Lung (tissue), 12 donors: ENCODE measurements around the gene FGF19. TPM values are rescaled to one million over a fixed set of nuclear protein-coding genes. Genes with fewer than 3 reads are reported as not detected.

Experiments used
- ATAC-seq: fragments of 200-7000 bp; cut with Tn5 transposase; one replicate; pipeline ENCODE4 v1.9.1; 2020; ENCODE audit warnings: moderate number of reproducible peaks; ENCODE audit not compliant: insufficient read depth, low FRiP score
- DNase-seq, 3 donors: peaks; one replicate each; pipeline ENCODE4 v3.0.0-alpha.2; 2013 to 2017
- H3K27ac ChIP-seq, 2 donors: one replicate each; pipeline ENCODE4 v1.5.1; 2013; ENCODE audit warnings: mild to moderate bottlenecking in 2 of 2, moderate library complexity in 2 of 2, control low read depth in 1 of 2, inconsistent platforms in 1 of 2, low read depth in 1 of 2, low read length in 1 of 2
- H3K27me3 ChIP-seq, 3 donors: one replicate each; pipeline ENCODE4 v1.5.1; 2013; ENCODE audit warnings: low read length in 2 of 3; ENCODE audit not compliant: control insufficient read depth in 3 of 3, insufficient read depth in 3 of 3
- H3K36me3 ChIP-seq, 4 donors: one replicate each; pipeline ENCODE4 v1.5.1; 2013; ENCODE audit warnings: low read length in 4 of 4, mild to moderate bottlenecking in 1 of 4, moderate library complexity in 1 of 4; ENCODE audit not compliant: control insufficient read depth in 4 of 4, insufficient read depth in 4 of 4
- H3K4me1 ChIP-seq, 5 donors: one replicate each; pipeline ENCODE4 v1.5.1; 2013; ENCODE audit warnings: low read length in 5 of 5, mild to moderate bottlenecking in 2 of 5, moderate library complexity in 1 of 5; ENCODE audit not compliant: control insufficient read depth in 5 of 5, insufficient read depth in 5 of 5
- H3K4me3 ChIP-seq: one replicate; pipeline ENCODE4 v1.5.1; 2013; ENCODE audit warnings: mild to moderate bottlenecking, control low read depth, moderate library complexity
- H3K9ac ChIP-seq, 2 donors: one replicate each; pipeline ENCODE4 v1.5.1; 2013; ENCODE audit warnings: low read length in 2 of 2, control low read depth in 1 of 2; ENCODE audit not compliant: insufficient read depth in 1 of 2
- H3K9me3 ChIP-seq, 4 donors: one replicate each; pipeline ENCODE4 v1.5.1; 2013; ENCODE audit warnings: low read length in 3 of 4, mild to moderate bottlenecking in 1 of 4, moderate library complexity in 1 of 4; ENCODE audit not compliant: control insufficient read depth in 4 of 4, insufficient read depth in 3 of 4
- WGBS, 2 donors: extraction: QIAGEN DNeasy Blood & Tissue Kit; methylation state at CpG; one replicate each; pipeline ENCODE4 v1.1.7; 2013; 5-methylcytosine and 5-hydroxymethylcytosine counted together
- polyA plus RNA-seq, 2 donors: library from polyadenylated mRNA; stranded (reverse); fragments of 200-250 nt; gene quantifications; one replicate each; pipeline ENCODE4 v1.2.1, GENCODE V29; 2013
- total RNA-seq, 2 donors: library from RNA; depleted of rRNA in 1 of 2; stranded (reverse); fragments of >200 nt in 1 of 2; gene quantifications; one replicate each; pipeline ENCODE4 v1.2.1, GENCODE V29; 2014 to 2021
- TF ChIP-seq, protein P1 (sequence below): IDR thresholded peaks from 2 replicates; pipeline ENCODE4 v1.5.1; 2012; ENCODE audit warnings: mild to moderate bottlenecking; ENCODE audit errors: control extremely low read depth, extremely low read depth
- donor health status: control.
- donor health status: control.
- donor health status: Bipolar disorder and iron deficiency.
- donor health status: healthy.
- donor health status: DM: yes; HTN: yes; CAD: no.

The FGF19 gene
- total and polyA plus RNA-seq, 4 donors: 0.09 TPM; not detected in 3

DNA sequence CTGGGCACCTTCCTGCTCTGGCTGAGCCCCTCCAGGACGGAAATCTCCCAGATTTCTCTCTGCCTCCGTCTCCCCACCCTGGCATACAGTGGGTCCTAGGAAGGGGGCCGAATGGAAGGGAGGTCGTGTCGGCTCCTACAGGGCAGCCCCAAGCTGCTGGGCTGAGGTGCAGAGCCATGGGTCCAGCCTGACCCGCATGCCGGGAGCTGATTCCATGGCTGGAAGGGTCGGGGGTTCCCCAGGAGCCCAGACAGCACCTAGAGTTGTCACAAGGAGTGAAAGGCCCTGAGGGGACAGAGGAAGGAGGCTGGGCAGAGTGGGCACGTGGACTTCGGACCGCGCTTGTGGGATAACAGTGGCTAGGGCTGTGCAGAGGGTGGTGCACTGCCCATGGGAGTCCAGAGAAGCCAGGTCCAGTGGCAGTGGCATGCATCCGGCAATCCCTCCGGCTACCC is 46.3 kb downstream of the FGF19 start:
- TF ChIP-seq, protein P1, sequence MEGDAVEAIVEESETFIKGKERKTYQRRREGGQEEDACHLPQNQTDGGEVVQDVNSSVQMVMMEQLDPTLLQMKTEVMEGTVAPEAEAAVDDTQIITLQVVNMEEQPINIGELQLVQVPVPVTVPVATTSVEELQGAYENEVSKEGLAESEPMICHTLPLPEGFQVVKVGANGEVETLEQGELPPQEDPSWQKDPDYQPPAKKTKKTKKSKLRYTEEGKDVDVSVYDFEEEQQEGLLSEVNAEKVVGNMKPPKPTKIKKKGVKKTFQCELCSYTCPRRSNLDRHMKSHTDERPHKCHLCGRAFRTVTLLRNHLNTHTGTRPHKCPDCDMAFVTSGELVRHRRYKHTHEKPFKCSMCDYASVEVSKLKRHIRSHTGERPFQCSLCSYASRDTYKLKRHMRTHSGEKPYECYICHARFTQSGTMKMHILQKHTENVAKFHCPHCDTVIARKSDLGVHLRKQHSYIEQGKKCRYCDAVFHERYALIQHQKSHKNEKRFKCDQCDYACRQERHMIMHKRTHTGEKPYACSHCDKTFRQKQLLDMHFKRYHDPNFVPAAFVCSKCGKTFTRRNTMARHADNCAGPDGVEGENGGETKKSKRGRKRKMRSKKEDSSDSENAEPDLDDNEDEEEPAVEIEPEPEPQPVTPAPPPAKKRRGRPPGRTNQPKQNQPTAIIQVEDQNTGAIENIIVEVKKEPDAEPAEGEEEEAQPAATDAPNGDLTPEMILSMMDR: no peak
- ATAC-seq: no peak
- Histone ChIP-seq H3K36me3 (peaks cover 0 to 9% (median 3%) of the 10 kb centered on the region in 4 donors), H3K27ac (no peak overlapping the region), H3K9ac (no peak overlapping the region), H3K9me3 (no peaks in the 10 kb centered on the region), H3K4me3 (no peak overlapping the region), H3K4me1 (peaks cover 0 to 17% (median 4%) of the 10 kb centered on the region in 5 donors), H3K27me3 (no peaks in the 10 kb centered on the region)
- DNase-seq: no peak
- WGBS, 2 donors: 93 to 94% methylated on average over 14 of the region's 14 CpGs

DNA sequence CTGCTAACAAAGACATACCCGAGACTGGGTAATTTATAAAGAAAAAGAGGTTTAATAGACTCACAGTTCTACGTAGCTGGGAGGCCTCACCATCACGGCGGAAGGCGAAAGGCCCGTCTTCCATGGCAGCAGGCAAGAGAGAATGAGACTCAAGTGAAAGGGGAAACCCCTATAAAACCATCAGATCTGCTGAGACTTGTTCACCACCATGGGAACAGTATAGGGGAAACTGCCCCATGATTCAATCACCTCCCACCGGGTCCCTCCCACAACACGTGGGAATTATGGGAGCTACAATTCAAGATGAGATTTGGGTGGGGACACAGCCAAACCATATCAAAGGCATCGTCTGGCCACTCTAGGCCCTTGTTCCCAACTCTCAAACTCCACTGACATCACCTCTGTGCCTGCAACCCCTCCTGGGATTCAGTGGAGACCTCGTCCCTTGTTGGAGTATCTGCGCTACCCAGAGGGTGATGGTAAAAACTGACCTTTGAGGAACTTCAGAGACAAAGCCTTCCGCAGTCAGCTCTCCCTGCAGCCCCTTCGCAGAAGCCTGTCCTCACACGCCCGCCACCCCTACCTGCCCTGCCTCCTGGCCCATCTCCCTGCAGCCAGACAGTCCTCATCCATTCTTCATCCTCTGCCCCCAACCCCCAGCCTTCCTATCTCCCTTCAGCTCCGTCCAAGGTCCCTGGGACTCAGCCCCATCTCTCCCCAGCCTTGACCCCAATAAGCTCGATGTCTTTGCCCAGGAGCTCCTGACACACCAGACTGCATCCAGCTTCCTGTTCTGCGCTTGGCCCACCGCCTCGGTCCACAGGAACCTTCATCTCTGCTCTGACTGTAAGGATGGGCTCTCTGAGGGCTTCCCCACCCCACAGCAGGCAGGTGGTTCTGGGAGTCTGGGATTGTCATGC is 47.0 kb downstream of the FGF19 start:
- WGBS, 2 donors: 87% methylated on average over 20 of the region's 20 CpGs
- Histone ChIP-seq H3K4me1 (peaks cover 0 to 17% (median 4%) of the 10 kb centered on the region in 5 donors), H3K27me3 (no peaks in the 10 kb centered on the region), H3K9me3 (no peaks in the 10 kb centered on the region), H3K9ac (no peak overlapping the region), H3K4me3 (no peak overlapping the region), H3K27ac (no peak overlapping the region), H3K36me3 (peaks cover 0 to 12% (median 6%) of the 10 kb centered on the region in 4 donors)
- TF ChIP-seq, protein P1: no peak
- no peak for ATAC-seq
- DNase-seq: no peak

DNA sequence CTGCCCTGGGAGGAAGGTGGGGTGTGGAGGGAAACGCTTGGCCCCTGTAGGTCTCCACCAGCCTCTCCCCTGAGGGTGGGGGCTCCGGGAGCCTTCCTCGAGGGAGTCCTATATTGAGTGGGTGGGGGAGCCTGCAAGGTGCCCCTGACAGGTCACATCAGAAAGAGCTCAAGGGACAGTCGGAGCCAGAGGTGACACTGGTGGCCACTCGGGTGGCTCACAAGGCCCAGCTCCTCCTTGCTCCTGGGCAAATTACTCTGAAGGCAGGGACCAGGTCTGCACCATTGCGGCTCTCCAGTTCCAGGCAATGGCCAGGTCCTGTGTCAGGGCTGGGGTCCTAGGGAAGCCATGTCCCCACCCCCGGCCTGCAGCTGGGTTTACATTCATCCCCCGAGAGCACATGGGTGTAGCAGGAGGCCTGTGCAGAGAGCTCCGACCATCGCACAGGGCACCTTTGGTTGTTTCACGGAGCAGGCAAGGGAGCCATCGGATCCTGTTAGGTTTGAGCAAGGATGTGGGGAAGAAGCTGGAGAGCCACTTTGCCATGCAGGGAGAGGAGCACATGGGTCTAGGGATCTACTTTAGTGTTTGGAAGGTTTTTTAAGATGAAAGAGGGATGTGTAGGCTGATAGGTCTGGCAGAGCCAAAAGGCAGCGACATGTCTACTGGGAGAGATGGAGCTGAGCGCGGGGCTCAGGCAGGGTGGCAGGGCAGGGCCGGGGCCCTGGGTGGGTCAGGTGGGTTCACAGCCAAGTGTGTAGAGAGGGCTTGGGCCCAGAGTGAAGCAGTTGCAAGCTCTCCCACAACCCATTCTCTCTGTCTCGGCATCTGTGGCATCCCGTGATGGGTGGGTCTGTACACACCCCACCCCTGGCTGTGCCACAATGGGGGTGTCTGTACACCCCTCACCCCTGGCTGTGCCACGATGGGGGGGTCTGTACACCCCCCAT is 48.1 kb downstream of the FGF19 start:
- H3K4me3 ChIP-seq: no peak overlapping the region
- WGBS, 2 donors: 88 to 93% methylated on average over 19 of the region's 19 CpGs
- peaks cover 4 to 19% (median 10%) of the 10 kb centered on the region in 4 donors for H3K36me3 ChIP-seq
- no peaks in the 10 kb centered on the region for H3K27me3 ChIP-seq
- H3K4me1 ChIP-seq: peaks cover 0 to 17% (median 4%) of the 10 kb centered on the region in 5 donors
- no peaks in the 10 kb centered on the region for H3K9me3 ChIP-seq
- TF ChIP-seq, protein P1: no peak
- ATAC-seq: no peak
- H3K27ac ChIP-seq: no peak overlapping the region
- no peak overlapping the region for H3K9ac ChIP-seq
- peak in 1 of 3 donors; percentile 41 for DNase-seq
